HG03378 (cell line): ENCODE measurements around the gene RAB6A.

Experiments
- ATAC-seq: cut with Tn5 transposase; IDR thresholded peaks from one replicate; pipeline ENCODE4 v1.9.1; 2021; ENCODE audit warnings: mild to moderate bottlenecking, moderate library complexity; ENCODE audit not compliant: unreplicated experiment

RAB6A gene

GRCh38 chr11:73633999-73634398 lies 126.9 kb downstream of the RAB6A start:
- ATAC-seq: no peak

- ATAC-seq: no peak
Measured at GRCh38 chr11:73632996-73633395, 127.9 kb downstream of the RAB6A start.

GRCh38 chr11:73629907-73630306 lies 131.0 kb downstream of the RAB6A start:
- no peak for ATAC-seq

GRCh38 chr11:73625696-73626318 lies 135.1 kb downstream of the RAB6A start:
- no peak for ATAC-seq
